Measurements from ENCODE around the gene SLA2. TPM values are rescaled to one million over a fixed set of nuclear protein-coding genes. Genes with fewer than 3 reads are reported as not detected.

SLA2 gene
- total and polyA plus RNA-seq, 10 donors = 2.6 to 16.3 (median 8.3) TPM

- peaks cover 0 to 16% (median 5%) of the 10 kb centered on the region in 6 donors for H3K36me3 ChIP-seq
- intact Hi-C loops (cut with DNase I; ENCODE audit: low total_unique reads) = no loop called here
- no peak for TF ChIP-seq POLR2A (IDR thresholded peaks at IDR 0.05)
- H3K4me3 ChIP-seq = no peak overlapping the region
- H3K9me3 ChIP-seq = no peaks in the 10 kb centered on the region
- no peaks in the 10 kb centered on the region for H3K27me3 ChIP-seq (replicated peaks in 1 of 7)
- H3K27ac ChIP-seq = no peak overlapping the region
- no peak for DNase-seq
- H3K4me1 ChIP-seq = peaks cover 0 to 40% (median 19%) of the 10 kb centered on the region in 6 donors
- 79 to 90% (median 83%) methylated on average over 8 of the region's 8 CpGs for WGBS, 5 donors
Measured at GRCh38 chr20:36647196-36648121, 1.5 kb upstream of the SLA2 start.

- Histone ChIP-seq H3K4me3 (no peak overlapping the region), H3K9me3 (no peaks in the 10 kb centered on the region), H3K4me1 (peaks cover 0 to 48% (median 22%) of the 10 kb centered on the region in 6 donors), H3K27ac (peak overlapping the region in 4 of 8 donors; percentile 75 to 88 (median 82)), H3K27me3 (replicated peaks in 1 of 7) (no peaks in the 10 kb centered on the region), H3K36me3 (peaks cover 0 to 8% (median 2%) of the 10 kb centered on the region in 6 donors)
- intact Hi-C loops (cut with DNase I; ENCODE audit: low total_unique reads) = no loop called here
- no peak for DNase-seq
- TF ChIP-seq POLR2AphosphoS5 (IDR thresholded peaks at IDR 0.05) = no peak
- TF ChIP-seq CTCF (IDR thresholded peaks at IDR 0.05 in 8 of 11, conservative IDR thresholded peaks at IDR 0.05 in 3 of 11) = no peak
- TF ChIP-seq POLR2A (IDR thresholded peaks at IDR 0.05) = no peak
- WGBS, 5 donors = 85 to 96% (median 94%) methylated on average over 3 of the region's 3 CpGs
Measured at GRCh38 chr20:36646678-36647077, 682 bp upstream of the SLA2 start.

DNA sequence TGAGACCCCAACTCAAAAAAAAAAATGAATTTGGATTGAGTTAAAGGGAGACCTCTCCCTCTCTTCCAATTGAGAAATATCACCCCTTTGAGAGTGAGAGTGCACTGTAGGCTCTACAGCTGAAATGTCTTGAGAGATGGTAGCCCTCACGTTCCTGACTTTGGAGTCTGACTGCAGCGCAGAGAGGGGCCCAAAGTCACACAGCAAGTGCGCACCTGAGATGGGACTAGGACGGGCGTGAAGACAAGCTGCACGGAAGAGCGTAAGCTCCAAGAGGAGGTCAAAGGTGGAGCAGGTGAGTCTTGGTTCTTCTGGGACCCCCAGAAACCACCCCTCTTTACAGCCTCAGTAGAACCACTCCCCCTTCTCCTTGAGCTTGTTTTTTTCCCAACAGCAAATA, 643 bp downstream of the SLA2 start:
- DNase-seq = no peak
- Histone ChIP-seq H3K27ac (peak overlapping the region in 7 of 8 donors; percentile 40 to 88 (median 75)), H3K4me3 (peak overlapping the region in 7 of 8 donors; percentile 20 to 68 (median 33)), H3K4me1 (peaks cover 0 to 51% (median 22%) of the 10 kb centered on the region in 6 donors), H3K36me3 (peaks cover 0 to 10% (median 0%) of the 10 kb centered on the region in 6 donors), H3K27me3 (replicated peaks in 1 of 7) (no peaks in the 10 kb centered on the region), H3K9me3 (no peaks in the 10 kb centered on the region)
- TF ChIP-seq CTCF (IDR thresholded peaks at IDR 0.05 in 8 of 11, conservative IDR thresholded peaks at IDR 0.05 in 3 of 11) (no peak), POLR2AphosphoS5 (IDR thresholded peaks at IDR 0.05) (no peak), POLR2A (IDR thresholded peaks at IDR 0.05) (no peak)
- intact Hi-C loops (cut with DNase I; ENCODE audit: low total_unique reads) = no loop called here
- 78 to 89% (median 86%) methylated on average over 7 of the region's 7 CpGs for WGBS, 5 donors

GRCh38 chr20:36644706-36645095, 1.3 kb downstream of the SLA2 start:
- DNase-seq = no peak
- no peaks in the 10 kb centered on the region for H3K27me3 ChIP-seq (replicated peaks in 1 of 7)
- 71 to 82% (median 74%) methylated on average over 7 of the region's 7 CpGs for WGBS, 5 donors
- H3K9me3 ChIP-seq = no peaks in the 10 kb centered on the region
- no peak for TF ChIP-seq POLR2AphosphoS5 (IDR thresholded peaks at IDR 0.05)
- TF ChIP-seq POLR2A (IDR thresholded peaks at IDR 0.05) = no peak
- H3K36me3 ChIP-seq = peaks cover 0 to 17% (median 0%) of the 10 kb centered on the region in 6 donors
- H3K27ac ChIP-seq = peak overlapping the region in 6 of 8 donors; percentile 15 to 88 (median 78)
- intact Hi-C loops (cut with DNase I; ENCODE audit: low total_unique reads) = no loop called here
- H3K4me3 ChIP-seq = peak overlapping the region in 6 of 8 donors; percentile 20 to 68 (median 36)
- H3K4me1 ChIP-seq = peaks cover 0 to 51% (median 22%) of the 10 kb centered on the region in 6 donors
